CD4-positive, CD25-positive, alpha-beta regulatory T cell (primary cell): ENCODE data around the gene SDR9C7. TPM values are rescaled to one million over a fixed set of nuclear protein-coding genes. Genes with fewer than 3 reads are reported as not detected.
"Not testable (repeated sequence)": the region's sequence is repeated elsewhere in the genome, so short reads cannot be mapped to it uniquely, and the experiment has no call there.

ENCODE experiments used
- ATAC-seq, 2 donors: fragments of 150-1000 bp; cut with Tn5 transposase; one replicate each; pipeline ENCODE4 v1.10.0; 2021; ENCODE audit warnings: low read depth in 2 of 2, moderate number of reproducible peaks in 2 of 2, moderate library complexity in 1 of 2
- DNase-seq, 3 donors: peaks; one replicate each; pipeline versions ENCODE4 v3.0.0 to v3.0.0-alpha.2; 2012 to 2022; ENCODE audit warnings: mixed read lengths in 1 of 3
- H3K27ac ChIP-seq: one replicate; pipeline ENCODE4 v1.7.0; 2013; ENCODE audit warnings: mild to moderate bottlenecking, low read length; ENCODE audit not compliant: insufficient read depth, poor library complexity, severe bottlenecking
- H3K27me3 ChIP-seq: one replicate; pipeline ENCODE4 v1.7.0; 2013; ENCODE audit warnings: low read length; ENCODE audit not compliant: control insufficient read depth, insufficient read depth
- H3K36me3 ChIP-seq: one replicate; pipeline ENCODE4 v1.7.0; 2013; ENCODE audit warnings: mild to moderate bottlenecking, low read length, moderate library complexity; ENCODE audit not compliant: control insufficient read depth, insufficient read depth
- H3K4me1 ChIP-seq: 2 replicates; pipeline ENCODE4 v1.7.0; 2013; ENCODE audit warnings: mild to moderate bottlenecking, low read length; ENCODE audit not compliant: insufficient read depth, control insufficient read depth, poor library complexity, severe bottlenecking
- H3K4me3 ChIP-seq: one replicate; pipeline ENCODE4 v1.7.0; 2013; ENCODE audit warnings: low read depth, mild to moderate bottlenecking, low read length, moderate library complexity
- H3K9me3 ChIP-seq, 2 experiments: 1 replicate in 1 of 2; 2 replicates in 1 of 2; pipeline ENCODE4 v1.7.0; 2013; ENCODE audit warnings: low read length in 2 of 2, mild to moderate bottlenecking in 1 of 2, moderate library complexity in 1 of 2; ENCODE audit not compliant: control insufficient read depth in 2 of 2
- H3K27ac Mint-ChIP-seq, 3 donors: one replicate each; pipeline ENCODE4 v1.8.0; 2020 to 2022; ENCODE audit warnings: mild to moderate bottlenecking in 3 of 3, mixed read lengths in 3 of 3, moderate library complexity in 2 of 3
- H3K27me3 Mint-ChIP-seq: one replicate; pipeline ENCODE4 v1.8.0; 2022; ENCODE audit warnings: mild to moderate bottlenecking, mixed read lengths
- H3K36me3 Mint-ChIP-seq: one replicate; pipeline ENCODE4 v1.8.0; 2020; ENCODE audit warnings: mixed read lengths
- H3K4me1 Mint-ChIP-seq, 4 donors: one replicate each; pipeline ENCODE4 v1.8.0; 2020 to 2022; ENCODE audit warnings: mixed read lengths in 4 of 4, mild to moderate bottlenecking in 1 of 4
- H3K4me3 Mint-ChIP-seq, 4 donors: one replicate each; pipeline ENCODE4 v1.8.0; 2020 to 2022; ENCODE audit warnings: mild to moderate bottlenecking in 4 of 4, mixed read lengths in 4 of 4, moderate library complexity in 3 of 4
- H3K9me3 Mint-ChIP-seq, 7 donors: one replicate each; pipeline ENCODE4 v1.8.0; 2020 to 2022; ENCODE audit warnings: mixed read lengths in 7 of 7, mild to moderate bottlenecking in 3 of 7, moderate library complexity in 2 of 7
- polyA plus RNA-seq, 4 donors: library from polyadenylated mRNA; unstranded; fragments of 300-500 nt; fragmentation: Illumina TruSeq; gene quantifications; one replicate each; pipeline ENCODE4 v1.2.3, GENCODE V29; 2021
- total RNA-seq: library from RNA; stranded (reverse); gene quantifications from one replicate; pipeline ENCODE4 v1.2.3, GENCODE V29; 2022

Gene SDR9C7
- total and polyA plus RNA-seq, 5 donors from 2014 or later, result not detected

DNA sequence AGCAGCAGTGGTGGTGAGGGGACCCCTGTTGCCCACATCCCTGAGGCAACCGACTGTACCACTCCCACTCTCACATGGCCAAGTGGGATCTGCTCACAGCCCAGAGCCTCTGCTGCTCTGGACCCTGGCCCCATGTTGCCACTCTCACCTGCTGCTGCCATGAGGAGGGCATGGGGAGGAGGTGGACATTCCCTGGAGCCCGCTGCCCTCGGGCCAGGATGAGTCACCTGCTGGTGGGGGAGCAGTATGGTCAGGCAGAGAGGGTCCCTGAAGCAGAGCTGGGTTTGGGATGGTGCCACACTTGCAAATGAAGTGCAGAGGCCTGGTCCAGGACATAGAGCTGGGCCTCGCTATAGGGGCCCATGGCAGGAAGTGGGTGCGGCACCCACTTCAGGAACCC lies 26.1 kb downstream of the SDR9C7 start:
- no peak for ATAC-seq
- Mint-ChIP-seq H3K9me3 (peaks cover 0 to 24% (median 15%) of the 10 kb centered on the region in 7 donors), H3K27ac (no peak overlapping the region)

DNA sequence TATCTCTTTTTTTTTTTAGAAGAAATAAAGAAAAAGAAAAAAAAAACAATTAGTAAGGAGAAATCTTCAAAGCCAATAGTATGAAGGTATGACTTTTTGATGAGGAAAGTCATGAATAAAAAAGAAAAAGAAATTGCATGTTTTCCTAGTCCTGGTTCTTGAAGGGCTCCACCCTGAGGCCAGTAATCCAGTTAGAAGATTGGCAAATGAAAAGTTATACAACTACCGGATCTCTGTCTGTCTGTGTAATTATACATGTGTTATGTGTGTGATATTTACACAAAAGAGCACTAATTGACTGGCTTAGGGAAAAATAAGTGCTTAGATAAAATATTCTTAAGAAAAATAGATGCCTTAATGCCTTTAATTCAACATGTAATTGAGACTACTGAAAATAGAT lies 28.4 kb downstream of the SDR9C7 start:
- DNase-seq, result no peak
- Mint-ChIP-seq H3K4me3 (no peak overlapping the region), H3K4me1 (no peaks in the 10 kb centered on the region), H3K36me3 (no peaks in the 10 kb centered on the region), H3K9me3 (peaks cover 2 to 35% (median 19%) of the 10 kb centered on the region in 7 donors), H3K27me3 (peaks cover 25% of the 10 kb centered on the region), H3K27ac (peak overlapping the region in 1 of 3 donors; percentile 55)
- Histone ChIP-seq H3K4me3 (no peak overlapping the region), H3K4me1 (no peaks in the 10 kb centered on the region), H3K27me3 (peaks cover 2% of the 10 kb centered on the region), H3K36me3 (no peaks in the 10 kb centered on the region), H3K9me3 (peaks cover 22 to 28% of the 10 kb centered on the region in 2 experiments), H3K27ac (no peak overlapping the region)
- no peak for ATAC-seq

More for the DNA sequence above, 26.1 kb downstream of the SDR9C7 start:
- H3K27ac ChIP-seq, result no peak overlapping the region
- peaks cover 13 to 22% of the 10 kb centered on the region in 2 experiments for H3K9me3 ChIP-seq
- Mint-ChIP-seq H3K27me3 (peaks cover 19% of the 10 kb centered on the region), H3K4me1 (no peaks in the 10 kb centered on the region), H3K4me3 (no peak overlapping the region), H3K36me3 (peaks cover 3% of the 10 kb centered on the region)
- peaks cover 2% of the 10 kb centered on the region for H3K27me3 ChIP-seq
- no peaks in the 10 kb centered on the region for H3K36me3 ChIP-seq
- DNase-seq, result no peak
- no peaks in the 10 kb centered on the region for H3K4me1 ChIP-seq
- H3K4me3 ChIP-seq, result no peak overlapping the region

DNA sequence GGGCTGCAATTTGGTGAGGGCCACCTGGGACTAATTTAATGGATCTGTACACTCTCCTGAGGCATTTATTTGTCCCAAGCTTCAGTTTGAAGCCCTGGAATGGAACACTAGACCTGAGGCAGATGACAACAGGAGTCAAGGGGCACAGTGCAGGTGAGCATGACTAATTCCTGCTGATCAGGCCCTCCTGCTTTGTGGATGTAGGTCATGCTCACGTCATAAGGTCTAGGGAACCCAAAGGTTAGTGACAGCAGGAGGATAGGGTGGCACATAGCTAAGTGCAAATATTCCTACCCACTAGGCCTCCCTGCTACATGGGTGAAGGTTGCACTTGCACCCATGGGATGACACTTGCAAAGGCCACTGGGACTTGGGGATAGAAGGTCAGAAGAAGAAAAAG lies 30.8 kb downstream of the SDR9C7 start:
- Histone ChIP-seq H3K4me1 (no peaks in the 10 kb centered on the region), H3K27ac (no peak overlapping the region), H3K9me3 (peaks cover 20 to 24% of the 10 kb centered on the region in 2 experiments), H3K4me3 (no peak overlapping the region), H3K27me3 (no peaks in the 10 kb centered on the region), H3K36me3 (no peaks in the 10 kb centered on the region)
- ATAC-seq, result no peak
- DNase-seq, result no peak
- Mint-ChIP-seq H3K4me1 (no peaks in the 10 kb centered on the region), H3K36me3 (no peaks in the 10 kb centered on the region), H3K27me3 (peaks cover 25% of the 10 kb centered on the region), H3K4me3 (no peak overlapping the region), H3K27ac (no peak overlapping the region), H3K9me3 (peaks cover 2 to 37% (median 15%) of the 10 kb centered on the region in 7 donors)

- Mint-ChIP-seq H3K27me3 (peaks cover 13% of the 10 kb centered on the region), H3K9me3 (peaks cover 2 to 37% (median 12%) of the 10 kb centered on the region in 7 donors)
- DNase-seq, H3K36me3 ChIP-seq, H3K4me3 ChIP-seq, H3K4me3 Mint-ChIP-seq, H3K4me1 Mint-ChIP-seq, H3K4me1 ChIP-seq, H3K27ac ChIP-seq, H3K36me3 Mint-ChIP-seq, H3K27ac Mint-ChIP-seq, ATAC-seq, H3K27me3 ChIP-seq: not testable (repeated sequence)
- H3K9me3 ChIP-seq, result peaks cover 20 to 24% of the 10 kb centered on the region in 2 experiments
Observed at GRCh38 chr12:56901313-56901712, 32.9 kb downstream of the SDR9C7 start.

DNA sequence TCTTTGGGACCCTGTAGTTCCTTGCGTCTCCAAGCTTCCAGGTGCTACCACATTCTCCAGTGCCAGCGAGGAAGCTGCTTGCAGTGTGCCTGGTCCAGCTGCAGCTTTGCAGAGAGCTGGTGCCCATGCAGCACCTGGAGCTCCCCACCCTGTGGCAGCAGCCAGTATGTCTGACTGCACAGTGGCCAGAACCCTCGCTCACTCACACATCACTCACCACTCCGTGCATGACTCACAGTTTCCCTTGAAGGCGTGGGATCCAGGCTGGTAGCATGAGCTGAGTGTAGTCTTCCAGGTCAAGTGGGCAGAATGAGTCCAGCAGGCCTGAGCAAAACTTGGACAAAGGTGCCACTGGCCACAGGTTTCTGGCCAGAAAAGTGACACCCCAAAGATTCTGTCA lies 33.6 kb downstream of the SDR9C7 start:
- Histone ChIP-seq H3K9me3 (peaks cover 20 to 24% of the 10 kb centered on the region in 2 experiments), H3K4me3 (no peak overlapping the region), H3K4me1 (no peaks in the 10 kb centered on the region), H3K36me3 (no peaks in the 10 kb centered on the region), H3K27ac (no peak overlapping the region), H3K27me3 (no peaks in the 10 kb centered on the region)
- Mint-ChIP-seq H3K4me1 (no peaks in the 10 kb centered on the region), H3K27ac (no peak overlapping the region), H3K27me3 (peaks cover 9% of the 10 kb centered on the region), H3K9me3 (peaks cover 2 to 37% (median 12%) of the 10 kb centered on the region in 7 donors), H3K4me3 (no peak overlapping the region), H3K36me3 (no peaks in the 10 kb centered on the region)
- ATAC-seq (no peak), DNase-seq (no peak)

GRCh38 chr12:56898938-56899337 lies 35.3 kb downstream of the SDR9C7 start:
- H3K9me3 ChIP-seq, result peaks cover 20 to 24% of the 10 kb centered on the region in 2 experiments
- H3K27me3 ChIP-seq, result no peaks in the 10 kb centered on the region
- Mint-ChIP-seq H3K27me3 (peaks cover 9% of the 10 kb centered on the region), H3K27ac (no peak overlapping the region), H3K9me3 (peaks cover 2 to 37% (median 12%) of the 10 kb centered on the region in 7 donors), H3K4me3 (no peak overlapping the region), H3K36me3 (no peaks in the 10 kb centered on the region), H3K4me1 (no peaks in the 10 kb centered on the region)
- no peak overlapping the region for H3K27ac ChIP-seq
- ATAC-seq, result no peak
- H3K4me3 ChIP-seq, result no peak overlapping the region
- H3K4me1 ChIP-seq, result no peaks in the 10 kb centered on the region
- H3K36me3 ChIP-seq, result no peaks in the 10 kb centered on the region
- no peak for DNase-seq

GRCh38 chr12:56897844-56898361 lies 36.3 kb downstream of the SDR9C7 start:
- ATAC-seq (no peak), DNase-seq (no peak)
- Mint-ChIP-seq H3K9me3 (peaks cover 2 to 33% (median 7%) of the 10 kb centered on the region in 7 donors), H3K36me3 (no peaks in the 10 kb centered on the region), H3K27me3 (peaks cover 9% of the 10 kb centered on the region), H3K4me3 (no peak overlapping the region), H3K4me1 (no peaks in the 10 kb centered on the region), H3K27ac (no peak overlapping the region)
- no peak overlapping the region for H3K4me3 ChIP-seq
- H3K27me3 ChIP-seq, result no peaks in the 10 kb centered on the region
- no peaks in the 10 kb centered on the region for H3K4me1 ChIP-seq
- H3K9me3 ChIP-seq, result peaks cover 16 to 24% of the 10 kb centered on the region in 2 experiments
- H3K27ac ChIP-seq, result no peak overlapping the region
- H3K36me3 ChIP-seq, result no peaks in the 10 kb centered on the region

- Mint-ChIP-seq H3K4me3 (no peak overlapping the region), H3K27ac (peak overlapping the region in 1 of 3 donors; percentile 5), H3K36me3 (no peaks in the 10 kb centered on the region), H3K4me1 (no peaks in the 10 kb centered on the region), H3K27me3 (peaks cover under 1% of the 10 kb centered on the region), H3K9me3 (peaks cover 0 to 22% (median 4%) of the 10 kb centered on the region in 7 donors)
- Histone ChIP-seq H3K4me1 (no peaks in the 10 kb centered on the region), H3K4me3 (no peak overlapping the region), H3K27me3 (no peaks in the 10 kb centered on the region), H3K27ac (no peak overlapping the region), H3K36me3 (no peaks in the 10 kb centered on the region), H3K9me3 (peaks cover 9 to 16% of the 10 kb centered on the region in 2 experiments)
- DNase-seq (no peak), ATAC-seq (no peak)
Observed at GRCh38 chr12:56896082-56896481, 38.1 kb downstream of the SDR9C7 start.
